K562 (cell line): ENCODE results near the gene MLLT3. TPM values are rescaled to one million over a fixed set of nuclear protein-coding genes. Genes with fewer than 3 reads are reported as not detected.

ENCODE experiments used
- ATAC-seq: fragments of 200-7000 bp; cut with Tn5 transposase; 3 replicates; pipeline ENCODE4 v1.9.1; 2020; ENCODE audit warnings: moderate library complexity
- BruUV-seq: library from RNA; stranded (reverse); fragments of 400-500 nt; replicated peaks from 2 replicates; lab custom pipeline; 2021; lab: Mats Ljungman, UMichigan
- CTCF ChIA-PET: fragments of 300-600 bp; formaldehyde crosslinking; extraction: SDS; loops from one replicate; lab custom pipeline; 2021; ENCODE audit warnings: low intra/inter-chr PET ratio; lab: Yijun Ruan, JAX
- POLR2A ChIA-PET: fragments of 300-600, 350-650 bp; sonication (Branson Sonifier 250); formaldehyde crosslinking; extraction: SDS; loops from one replicate; lab custom pipeline; 2021; ENCODE audit warnings: antibody characterized with exemption, inconsistent platforms; lab: Yijun Ruan, JAX
- DNase-seq, 4 experiments: peaks; one replicate each; pipeline versions ENCODE4 v3.0.0 to v3.0.0-alpha.2; 2011 to 2018; ENCODE audit warnings: low spot score in 3 of 4, mixed read lengths in 3 of 4; ENCODE audit errors: extremely low read depth in 1 of 4
- FAIRE-seq: peaks from 2 replicates; lab custom pipeline; 2011; peaks lifted over from hg19 to GRCh38; lab: Jason Lieb, UNC
- H2AFZ ChIP-seq: 2 replicates; pipeline ENCODE4 v1.6.0; 2011; ENCODE audit warnings: low read depth, low read length, control low read depth, inconsistent platforms
- H3K27ac ChIP-seq: fragments of 200-600 bp; 3 replicates; pipeline ENCODE4 v1.8.0; 2011; ENCODE audit warnings: low read depth, mild to moderate bottlenecking, control low read depth, inconsistent platforms, low read length, moderate library complexity, mixed read lengths; ENCODE audit errors: extremely low read depth
- H3K27me3 ChIP-seq, 2 experiments: fragments of 300-600 bp in 1 of 2; 2 replicates in 1 of 2; 3 replicates in 1 of 2; pipeline versions ENCODE4 v1.6.0 to v1.8.0; 2011; ENCODE audit warnings: inconsistent platforms in 2 of 2, low read length in 2 of 2, mild to moderate bottlenecking in 1 of 2, mixed read lengths in 1 of 2, moderate library complexity in 1 of 2; ENCODE audit not compliant: control insufficient read depth in 2 of 2, insufficient read depth in 2 of 2
- H3K36me3 ChIP-seq: fragments of 300-600 bp; 3 replicates; pipeline ENCODE4 v1.8.0; 2011; ENCODE audit warnings: mild to moderate bottlenecking, low read length, inconsistent platforms; ENCODE audit not compliant: control insufficient read depth, insufficient read depth
- H3K4me1 ChIP-seq, 2 experiments: fragments of 200-600 bp in 1 of 2; replicated peaks in 1 of 2; 2 replicates in 1 of 2; 3 replicates in 1 of 2; pipeline versions ENCODE4 v1.5.1 to v1.8.0; 2011; ENCODE audit warnings: inconsistent platforms in 2 of 2, low read length in 2 of 2, mild to moderate bottlenecking in 1 of 2, mixed read lengths in 1 of 2, moderate library complexity in 1 of 2; ENCODE audit not compliant: control insufficient read depth in 2 of 2, insufficient read depth in 2 of 2
- H3K4me2 ChIP-seq: 2 replicates; pipeline ENCODE4 v1.6.1; 2011; ENCODE audit warnings: low read length, control low read depth, inconsistent platforms, mixed read lengths; ENCODE audit not compliant: insufficient read depth
- H3K4me3 ChIP-seq: fragments of 200-600 bp; sonication (generic), shearing (Covaris generic); 2 replicates; pipeline ENCODE4 v1.5.1; 2016; ENCODE audit warnings: control low read depth, inconsistent platforms
- H3K79me2 ChIP-seq: fragments of 200-600 bp; 3 replicates; pipeline ENCODE4 v1.8.0; 2011; ENCODE audit warnings: low read length, inconsistent platforms; ENCODE audit not compliant: control insufficient read depth, insufficient read depth
- H3K9ac ChIP-seq, 2 experiments: 2 replicates each; pipeline versions ENCODE4 v1.6.0 to v1.6.1; 2011; ENCODE audit warnings: low read depth in 2 of 2, low read length in 2 of 2, control low read depth in 1 of 2, inconsistent platforms in 1 of 2, mild to moderate bottlenecking in 1 of 2, mixed read lengths in 1 of 2; ENCODE audit not compliant: insufficient read depth in 1 of 2
- H3K9me1 ChIP-seq: one replicate; pipeline ENCODE4 v1.6.0; 2011; ENCODE audit warnings: inconsistent platforms, mild to moderate bottlenecking, low read length, moderate library complexity; ENCODE audit not compliant: control insufficient read depth, insufficient read depth
- H3K9me3 ChIP-seq: replicated peaks from 2 replicates; pipeline ENCODE4 v1.5.1; 2011; ENCODE audit warnings: low read depth, low read length, inconsistent platforms; ENCODE audit not compliant: control insufficient read depth, insufficient read depth
- H4K20me1 ChIP-seq: replicated peaks from 2 replicates; pipeline ENCODE4 v1.6.1; 2011; ENCODE audit warnings: low read length, inconsistent platforms, mixed read lengths; ENCODE audit not compliant: control insufficient read depth, insufficient read depth
- ARID3B ChIP-seq: fragments of 250-450 bp; sonication (Bioruptor Pico); IDR thresholded peaks from 2 replicates; pipeline ENCODE4 v1.4.0; 2020; ENCODE audit warnings: borderline replicate concordance
- ATF3 ChIP-seq, 2 experiments: fragments of 450-650 bp in 1 of 2; sonication (generic) in 1 of 2; formaldehyde crosslinking in 1 of 2; IDR thresholded peaks in 1 of 2; conservative IDR thresholded peaks in 1 of 2; 2 replicates each; pipeline versions ENCODE4 v1.6.1 to v1.8.1; 2016 to 2023; ENCODE audit warnings: mild to moderate bottlenecking in 2 of 2, moderate library complexity in 2 of 2, inconsistent platforms in 1 of 2, missing genetic modification reagents in 1 of 2
- CTCF ChIP-seq, 3 experiments: IDR thresholded peaks in 2 of 3; conservative IDR thresholded peaks in 1 of 3; 2 replicates each; pipeline ENCODE4 v1.5.1; 2011 to 2012; ENCODE audit warnings: low read length in 3 of 3, mild to moderate bottlenecking in 3 of 3, control low read depth in 2 of 3, improper control_type of control experiment in 1 of 3, inconsistent platforms in 1 of 3, low read depth in 1 of 3, mixed read lengths in 1 of 3, moderate library complexity in 1 of 3; ENCODE audit not compliant: insufficient read depth in 2 of 3
- MAFK ChIP-seq: IDR thresholded peaks from 2 replicates; pipeline ENCODE4 v1.6.1; 2011; ENCODE audit warnings: low read length, improper control_type of control experiment
- NCOA6 ChIP-seq: fragments of 450-650 bp; IDR thresholded peaks from 2 replicates; pipeline ENCODE4 v1.6.1; 2017; ENCODE audit warnings: mild to moderate bottlenecking
- NEUROD1 ChIP-seq: fragments of 150-350 bp; IDR thresholded peaks from 2 replicates; pipeline ENCODE4 v1.6.1; 2014; ENCODE audit warnings: borderline replicate concordance, low read length, low read depth; ENCODE audit not compliant: partially characterized antibody
- OTX1 ChIP-seq: fragments of 450-650 bp; formaldehyde crosslinking; IDR thresholded peaks from 2 replicates; pipeline ENCODE4 v1.4.0; 2022; ENCODE audit warnings: mild to moderate bottlenecking
- POLR3G ChIP-seq: IDR thresholded peaks from 2 replicates; pipeline ENCODE4 v1.6.1; 2011; ENCODE audit not compliant: insufficient read length, insufficient replicate concordance; ENCODE audit errors: extremely low read depth
- RBM14 ChIP-seq: fragments of 200-400 bp; formaldehyde crosslinking; IDR thresholded peaks from 2 replicates; pipeline ENCODE4 v1.6.1; 2018; ENCODE audit warnings: low read depth, mild to moderate bottlenecking, low read length, moderate library complexity, borderline replicate concordance; ENCODE audit not compliant: insufficient read depth
- RBM34 ChIP-seq: fragments of 200-400 bp; formaldehyde crosslinking; IDR thresholded peaks from 2 replicates; pipeline ENCODE4 v1.6.1; 2018; ENCODE audit warnings: low read length, borderline replicate concordance; ENCODE audit not compliant: insufficient read depth
- STAT5B ChIP-seq: fragments of 250-450 bp; sonication (Bioruptor Pico); IDR thresholded peaks from 2 replicates; pipeline ENCODE4 v1.8.0; 2021; ENCODE audit warnings: mild to moderate bottlenecking, inconsistent platforms
- THRAP3 ChIP-seq: fragments of 450-650 bp; IDR thresholded peaks from 2 replicates; pipeline ENCODE4 v1.6.1; 2016; ENCODE audit warnings: mild to moderate bottlenecking, inconsistent platforms, borderline replicate concordance
- ZNF121 ChIP-seq: sonication (generic); formaldehyde crosslinking; conservative IDR thresholded peaks from 2 replicates; pipeline ENCODE4 v1.8.0; 2022; ENCODE audit warnings: missing genetic modification reagents
- ZNF140 ChIP-seq: fragments of 250-450 bp; sonication (Bioruptor Pico); IDR thresholded peaks from 2 replicates; pipeline ENCODE4 v1.8.0; 2021; ENCODE audit warnings: moderate library complexity, mild to moderate bottlenecking, inconsistent platforms
- ZNF3 ChIP-seq: fragments of 250-450 bp; sonication (Bioruptor Pico); IDR thresholded peaks from 2 replicates; pipeline ENCODE4 v1.5.0; 2021; ENCODE audit warnings: mild to moderate bottlenecking, moderate library complexity
- WGBS: fragments of 100-300 bp; shearing (Covaris generic); methylation state at CpG from one replicate; pipeline ENCODE4 v1.1.6; 2016; ENCODE audit warnings: low coverage, mixed read lengths; ENCODE audit not compliant: insufficient coverage; ENCODE audit errors: missing lambda C conversion rate; 5-methylcytosine and 5-hydroxymethylcytosine counted together
- in situ Hi-C: fragments of 300-500 bp; cut with MboI; formaldehyde crosslinking; loops from 4 replicates; pipeline ENCODE4 v1.15.0; 2018; ENCODE audit warnings: inconsistent platforms, mixed read lengths
- intact Hi-C: fragments of 100-400 bp; cut with micrococcal nuclease; formaldehyde crosslinking; loops from 2 replicates; pipeline ENCODE4 v1.14.2; 2022
- polyA plus RNA-seq, 8 experiments: library from polyadenylated mRNA; depleted of rRNA in 4 of 8; stranded (reverse) in 5 of 8; unstranded in 3 of 8; fragments of >200 nt; fragmentation: Nextera tagmentation in 2 of 8; fragmentation: Illumina TruSeq in 1 of 8; extraction: Ambion mirVana in 2 of 8; extraction: Trizol in 1 of 8; gene quantifications; 2 replicates each; pipeline versions ENCODE4 v1.2.1 to v1.2.3, GENCODE V29; 2011 to 2014; ENCODE audit warnings: inconsistent platforms in 1 of 8, missing spikeins in 1 of 8
- total RNA-seq, 7 experiments: library from RNA; depleted of rRNA in 6 of 7; stranded (reverse); fragments of >200 nt in 6 of 7; fragmentation: Illumina TruSeq in 2 of 7; extraction: Trizol in 2 of 7; gene quantifications; 2 replicates each; pipeline versions ENCODE4 v1.2.1 to v1.2.3, GENCODE V29; 2011 to 2021; ENCODE audit warnings: low replicate concordance in 1 of 7

MLLT3 gene
- total and polyA plus RNA-seq, 9 of the 15 experiments (the other 6 are each of a cell fraction or from before 2014, with no cell fraction given), result 0.07 to 0.42 (median 0.22) TPM; not detected in 4

GRCh38 chr9:20664501-20664900 is 42.2 kb upstream of the MLLT3 start:
- Histone ChIP-seq H2AFZ (no peak overlapping the region), H3K9me3 (no peaks in the 10 kb centered on the region), H3K9me1 (no peaks in the 10 kb centered on the region), H3K4me1 (no peaks in the 10 kb centered on the region), H3K4me3 (no peak overlapping the region)
- no TSS peak for BruUV-seq
- no peak for TF ChIP-seq ZNF140 (CRISPR knock-in tag)
- TF ChIP-seq POLR3G, result no peak
- no peak for TF ChIP-seq CTCF (IDR thresholded peaks at IDR 0.05 in 2 of 3, conservative IDR thresholded peaks at IDR 0.05 in 1 of 3; ENCODE audit: insufficient read depth in 2 of 3, low read depth in 1 of 3, low read length in 3 of 3)
- no peak for TF ChIP-seq RBM14
- no peak for TF ChIP-seq OTX1 (CRISPR knock-in tag)
- TF ChIP-seq ARID3B (CRISPR knock-in tag), result no peak
- TF ChIP-seq STAT5B (CRISPR knock-in tag), result no peak
- no peak for TF ChIP-seq THRAP3
- no peak for TF ChIP-seq ZNF121 (CRISPR knock-in tag)
- no peak for TF ChIP-seq NEUROD1
- no peak for TF ChIP-seq ATF3 (IDR thresholded peaks at IDR 0.05)
- TF ChIP-seq ATF3 (CRISPR knock-in tag; conservative IDR thresholded peaks at IDR 0.05), result no peak
- no peak for TF ChIP-seq NCOA6
- TF ChIP-seq ZNF3 (CRISPR knock-in tag), result no peak
- no peak for TF ChIP-seq RBM34
- no peak for TF ChIP-seq MAFK
- TF ChIP-seq, all 486 proteins: peak for 0
- H3K9ac ChIP-seq, result no peak overlapping the region
- no peak for FAIRE-seq
- no peaks in the 10 kb centered on the region for H3K27me3 ChIP-seq
- no peak for DNase-seq
- no peak overlapping the region for H3K4me2 ChIP-seq
- no peaks in the 10 kb centered on the region for H3K36me3 ChIP-seq
- ATAC-seq, result no peak
- H4K20me1 ChIP-seq, result no peaks in the 10 kb centered on the region
- in situ Hi-C loops (no loop called here), intact Hi-C loops (no loop called here)
- no peak overlapping the region for H3K27ac ChIP-seq
- POLR2A ChIA-PET, result no interaction called here
- H3K79me2 ChIP-seq, result no peaks in the 10 kb centered on the region
- 55% methylated on average over 2 of the region's 3 CpGs for WGBS
- CTCF ChIA-PET, result no interaction called here
